Sigmoid colon (tissue), 4 donors: Measurements from ENCODE around the gene CYBA.
"Not testable (repeated sequence)": the region's sequence is repeated elsewhere in the genome, so short reads cannot be mapped to it uniquely, and the experiment has no call there.

ENCODE experiments used
- CTCF ChIP-seq, 4 experiments: fragments of 450-650 bp in 3 of 4; fragments of 200-600 bp in 1 of 4; IDR thresholded peaks; one replicate each; pipeline ENCODE4 v1.5.1; 2016 to 2019; ENCODE audit warnings: antibody characterized with exemption in 4 of 4, mild to moderate bottlenecking in 3 of 4, moderate library complexity in 2 of 4
- EP300 ChIP-seq, 4 donors: sonication (generic); formaldehyde crosslinking; IDR thresholded peaks; one replicate each; pipeline ENCODE4 v1.6.1; 2017; ENCODE audit warnings: antibody characterized with exemption in 4 of 4
- POLR2A ChIP-seq, 2 donors: fragments of 450-650 bp; IDR thresholded peaks; one replicate each; pipeline ENCODE4 v1.6.1; 2016; ENCODE audit warnings: antibody characterized with exemption in 2 of 2, mild to moderate bottlenecking in 2 of 2, moderate library complexity in 2 of 2

DNA sequence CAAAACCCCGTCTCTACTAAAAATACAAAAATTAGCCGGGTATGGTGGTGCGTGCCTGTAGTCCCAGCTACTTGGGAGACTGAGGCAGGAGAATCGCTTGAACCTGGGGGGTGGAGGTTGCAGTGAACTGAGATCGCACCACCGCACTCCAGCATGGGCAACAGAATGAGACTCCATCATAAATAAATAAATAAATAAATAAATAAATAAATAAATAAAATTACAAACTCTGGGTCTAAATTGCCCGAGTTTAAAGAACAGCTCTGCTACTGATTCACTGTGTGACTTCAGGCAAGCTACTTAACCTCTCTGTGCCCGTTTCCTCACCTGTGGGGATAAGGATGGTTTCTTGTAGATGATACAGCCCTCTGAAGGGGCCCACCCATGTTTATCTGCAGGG is 18.6 kb upstream of the CYBA start:
- not testable (repeated sequence) for TF ChIP-seq EP300, CTCF, POLR2A (IDR thresholded peaks at IDR 0.05)
